Thoracic aorta (tissue), 2 donors: ENCODE results near the gene ZDHHC14. TPM values are rescaled to one million over a fixed set of nuclear protein-coding genes. Genes with fewer than 3 reads are reported as not detected.
"Not testable (repeated sequence)": the region's sequence is repeated elsewhere in the genome, so short reads cannot be mapped to it uniquely, and the experiment has no call there.

ENCODE experiments used
- ATAC-seq: fragments of 150-250 bp; one replicate; pipeline ENCODE4 v1.8.0; 2017; ENCODE audit warnings: low read depth; ENCODE audit not compliant: insufficient number of reproducible peaks, low FRiP score
- DNase-seq: peaks from one replicate; pipeline ENCODE4 v3.0.0-alpha.2; 2020; ENCODE audit warnings: low spot score
- H3K27ac ChIP-seq, 2 donors: fragments of 200-600 bp; sonication (generic); 1 replicate in 1 of 2; 2 replicates in 1 of 2; pipeline ENCODE4 v1.5.1; 2016; ENCODE audit warnings: mild to moderate bottlenecking in 2 of 2, moderate library complexity in 2 of 2
- H3K27me3 ChIP-seq: fragments of 200-600 bp; sonication (generic); replicated peaks from 2 replicates; pipeline ENCODE4 v1.6.0; 2016; ENCODE audit warnings: mild to moderate bottlenecking; ENCODE audit not compliant: insufficient read depth
- H3K36me3 ChIP-seq: fragments of 200-600 bp; sonication (generic); one replicate; pipeline ENCODE4 v1.5.1; 2016
- H3K4me1 ChIP-seq, 2 donors: fragments of 200-600 bp; sonication (generic); 1 replicate in 1 of 2; 2 replicates in 1 of 2; pipeline versions ENCODE4 v1.5.1 to v1.6.0; 2016; ENCODE audit warnings: low read depth in 2 of 2, mild to moderate bottlenecking in 1 of 2; ENCODE audit not compliant: control insufficient read depth in 1 of 2
- H3K4me3 ChIP-seq: fragments of 200-600 bp; sonication (generic); 2 replicates; pipeline ENCODE4 v1.5.1; 2016; ENCODE audit warnings: mild to moderate bottlenecking
- H3K9me3 ChIP-seq: fragments of 200-600 bp; sonication (generic); 2 replicates; pipeline ENCODE4 v1.5.1; 2016
- CTCF ChIP-seq: fragments of 200-600 bp; sonication (generic); IDR thresholded peaks from one replicate; pipeline ENCODE4 v1.5.1; 2019; ENCODE audit warnings: antibody characterized with exemption
- total RNA-seq, 2 donors: library from RNA; depleted of rRNA; stranded (reverse); fragments of >200 nt; gene quantifications; one replicate each; pipeline versions ENCODE4 v1.1.0 to v1.2.3, GENCODE V29; 2016

The ZDHHC14 gene
- total RNA-seq, 2 donors from 2014 or later = 20.0 to 31.1 TPM

- Histone ChIP-seq H3K36me3 (no peaks in the 10 kb centered on the region), H3K27ac (no peak overlapping the region), H3K9me3 (no peaks in the 10 kb centered on the region), H3K27me3 (no peaks in the 10 kb centered on the region), H3K4me3 (no peak overlapping the region), H3K4me1 (peaks cover 0 to 9% of the 10 kb centered on the region in 2 donors)
- DNase-seq (no peak), ATAC-seq (no peak)
- no peak for TF ChIP-seq CTCF
These were observed 25.0 kb downstream of the ZDHHC14 start for GRCh38 chr6:157405986-157406385.

- Histone ChIP-seq H3K27me3 (no peaks in the 10 kb centered on the region), H3K4me1 (peaks cover 0 to 15% of the 10 kb centered on the region in 2 donors), H3K27ac (no peak overlapping the region), H3K9me3 (no peaks in the 10 kb centered on the region), H3K36me3 (no peaks in the 10 kb centered on the region), H3K4me3 (no peak overlapping the region)
- no peak for TF ChIP-seq CTCF
- no peak for ATAC-seq
- no peak for DNase-seq
These were observed 25.7 kb downstream of the ZDHHC14 start for GRCh38 chr6:157406661-157407060.

GRCh38 chr6:157407646-157408045 lies 26.7 kb downstream of the ZDHHC14 start:
- Histone ChIP-seq H3K4me1 (peaks cover 0 to 21% of the 10 kb centered on the region in 2 donors), H3K4me3 (no peak overlapping the region), H3K9me3 (no peaks in the 10 kb centered on the region), H3K36me3 (no peaks in the 10 kb centered on the region), H3K27me3 (no peaks in the 10 kb centered on the region), H3K27ac (no peak overlapping the region)
- no peak for ATAC-seq
- no peak for TF ChIP-seq CTCF
- DNase-seq = no peak

GRCh38 chr6:157408427-157408826 lies 27.4 kb downstream of the ZDHHC14 start:
- H3K36me3 ChIP-seq, H3K27me3 ChIP-seq, H3K4me3 ChIP-seq, ATAC-seq, H3K27ac ChIP-seq, H3K9me3 ChIP-seq, DNase-seq: not testable (repeated sequence)
- H3K4me1 ChIP-seq = peaks cover 0 to 29% of the 10 kb centered on the region in 2 donors

GRCh38 chr6:157410045-157410444 lies 29.1 kb downstream of the ZDHHC14 start:
- no peak for TF ChIP-seq CTCF
- H3K4me1 ChIP-seq = peaks cover 0 to 31% of the 10 kb centered on the region in 2 donors
- DNase-seq = no peak
- H3K9me3 ChIP-seq = no peaks in the 10 kb centered on the region
- H3K4me3 ChIP-seq = no peak overlapping the region
- no peak overlapping the region for H3K27ac ChIP-seq
- no peak for ATAC-seq
- H3K27me3 ChIP-seq = no peaks in the 10 kb centered on the region
- H3K36me3 ChIP-seq = no peaks in the 10 kb centered on the region

GRCh38 chr6:157411368-157411767 lies 30.4 kb downstream of the ZDHHC14 start:
- Histone ChIP-seq H3K27me3 (no peaks in the 10 kb centered on the region), H3K36me3 (no peaks in the 10 kb centered on the region), H3K9me3 (no peaks in the 10 kb centered on the region), H3K27ac (no peak overlapping the region), H3K4me1 (peaks cover 0 to 31% of the 10 kb centered on the region in 2 donors), H3K4me3 (no peak overlapping the region)
- TF ChIP-seq CTCF = no peak
- DNase-seq (no peak), ATAC-seq (no peak)
